OCI-LY1 (cell line): Measurements from ENCODE around the gene COL6A3.

ENCODE experiments used
- CTCF ChIP-seq: fragments of 200-600 bp; sonication (generic), shearing (Covaris generic); IDR thresholded peaks from 2 replicates; pipeline ENCODE4 v1.5.1; 2017; ENCODE audit warnings: mild to moderate bottlenecking, antibody characterized with exemption, low read length, moderate library complexity, mixed read lengths
- EZH2 ChIP-seq: fragments of 200-600 bp; sonication (generic), shearing (Covaris generic); IDR thresholded peaks from 2 replicates; pipeline ENCODE4 v1.8.0; 2017; ENCODE audit warnings: borderline replicate concordance, mixed run types, mild to moderate bottlenecking, antibody characterized with exemption, low read length, moderate library complexity, mixed read lengths

- no peak for TF ChIP-seq CTCF
- no peak for TF ChIP-seq EZH2
Observed at GRCh38 chr2:237300739-237301138, 113.2 kb downstream of the COL6A3 start.
